CD14-positive monocyte (primary cell): ENCODE results near the gene OPA1. TPM values are rescaled to one million over a fixed set of nuclear protein-coding genes. Genes with fewer than 3 reads are reported as not detected.

ENCODE experiments used
- DNase-seq, 3 donors: peaks; one replicate each; pipeline ENCODE4 v3.0.0-alpha.2; 2011 to 2022
- H2AFZ ChIP-seq: 2 replicates; pipeline ENCODE4 v1.6.0; 2012; ENCODE audit warnings: mild to moderate bottlenecking, low read depth, low read length, inconsistent platforms; ENCODE audit not compliant: insufficient read depth, poor library complexity, severe bottlenecking
- H3K27ac ChIP-seq, 2 donors: 1 replicate in 1 of 2; 2 replicates in 1 of 2; pipeline ENCODE4 v1.5.1; 2012 to 2013; ENCODE audit warnings: low read length in 2 of 2, control low read depth in 1 of 2, inconsistent platforms in 1 of 2, low read depth in 1 of 2, mild to moderate bottlenecking in 1 of 2
- H3K27me3 ChIP-seq, 2 donors: one replicate each; pipeline versions ENCODE4 v1.6.0 to v1.6.1; 2011 to 2013; ENCODE audit warnings: low read length in 2 of 2; ENCODE audit not compliant: control insufficient read depth in 2 of 2, insufficient read depth in 2 of 2
- H3K36me3 ChIP-seq, 2 donors: replicated peaks in 1 of 2; 1 replicate in 1 of 2; 2 replicates in 1 of 2; pipeline versions ENCODE4 v1.5.1 to v1.6.1; 2012 to 2013; ENCODE audit warnings: low read length in 2 of 2, control low read depth in 1 of 2, inconsistent platforms in 1 of 2, mild to moderate bottlenecking in 1 of 2; ENCODE audit not compliant: insufficient read depth in 2 of 2, control insufficient read depth in 1 of 2
- H3K4me1 ChIP-seq, 2 donors: 1 replicate in 1 of 2; 2 replicates in 1 of 2; pipeline versions ENCODE4 v1.5.1 to v1.6.1; 2012 to 2013; ENCODE audit warnings: low read length in 2 of 2, control low read depth in 1 of 2, inconsistent platforms in 1 of 2, mild to moderate bottlenecking in 1 of 2, moderate library complexity in 1 of 2; ENCODE audit not compliant: insufficient read depth in 2 of 2, control insufficient read depth in 1 of 2
- H3K4me2 ChIP-seq: replicated peaks from 2 replicates; pipeline ENCODE3; 2012; ENCODE audit warnings: low read length, moderate library complexity, mild to moderate bottlenecking; ENCODE audit not compliant: poor library complexity, severe bottlenecking; ENCODE audit errors: extremely low read depth
- H3K4me3 ChIP-seq, 3 experiments: fragments of 200-600 bp in 1 of 3; sonication (generic) in 1 of 3; replicated peaks in 1 of 3; 1 replicate in 2 of 3; 2 replicates in 1 of 3; pipeline ENCODE4 v1.5.1; 2011 to 2013; ENCODE audit warnings: low read length in 3 of 3, mild to moderate bottlenecking in 3 of 3, control low read depth in 2 of 3, low read depth in 2 of 3, inconsistent platforms in 1 of 3, moderate library complexity in 1 of 3
- H3K79me2 ChIP-seq: 2 replicates; pipeline ENCODE4 v1.6.0; 2012; ENCODE audit warnings: mild to moderate bottlenecking, control low read depth, inconsistent platforms, low read length, moderate library complexity; ENCODE audit not compliant: insufficient read depth
- H3K9ac ChIP-seq: 2 replicates; pipeline ENCODE4 v1.6.0; 2017; ENCODE audit warnings: low read length, mild to moderate bottlenecking; ENCODE audit not compliant: insufficient read depth, poor library complexity, severe bottlenecking
- H3K9me3 ChIP-seq, 2 donors: replicated peaks in 1 of 2; 1 replicate in 1 of 2; 2 replicates in 1 of 2; pipeline versions ENCODE4 v1.5.1 to v1.6.1; 2012 to 2013; ENCODE audit warnings: low read length in 2 of 2, control low read depth in 1 of 2; ENCODE audit not compliant: control insufficient read depth in 1 of 2, insufficient read depth in 1 of 2
- H4K20me1 ChIP-seq: 2 replicates; pipeline ENCODE4 v1.6.0; 2012; ENCODE audit warnings: mild to moderate bottlenecking, low read length, control low read depth, moderate library complexity; ENCODE audit not compliant: insufficient read depth
- H3K27ac Mint-ChIP-seq, 7 donors: one replicate each; pipeline ENCODE4 v1.8.0; 2020; ENCODE audit warnings: mild to moderate bottlenecking in 7 of 7, mixed read lengths in 7 of 7, moderate library complexity in 6 of 7, inconsistent platforms in 2 of 7
- H3K27me3 Mint-ChIP-seq, 3 donors: one replicate each; pipeline ENCODE4 v1.8.0; 2021 to 2022; ENCODE audit warnings: low read depth in 3 of 3, mild to moderate bottlenecking in 3 of 3, mixed read lengths in 3 of 3, moderate library complexity in 3 of 3, inconsistent platforms in 1 of 3
- H3K36me3 Mint-ChIP-seq, 2 donors: one replicate each; pipeline ENCODE4 v1.8.0; 2020; ENCODE audit warnings: mixed read lengths in 2 of 2, inconsistent platforms in 1 of 2, mild to moderate bottlenecking in 1 of 2
- H3K4me1 Mint-ChIP-seq: one replicate; pipeline ENCODE4 v1.8.0; 2020; ENCODE audit warnings: mild to moderate bottlenecking, mixed read lengths
- H3K4me3 Mint-ChIP-seq, 2 donors: one replicate each; pipeline ENCODE4 v1.8.0; 2020; ENCODE audit warnings: mild to moderate bottlenecking in 2 of 2, mixed read lengths in 2 of 2, moderate library complexity in 1 of 2
- H3K9me3 Mint-ChIP-seq, 7 donors: one replicate each; pipeline ENCODE4 v1.8.0; 2020 to 2022; ENCODE audit warnings: mixed read lengths in 7 of 7, mild to moderate bottlenecking in 6 of 7, moderate library complexity in 6 of 7, inconsistent platforms in 2 of 7
- WGBS: methylation state at CpG from one replicate; pipeline ENCODE4 v1.1.5; 2013; ENCODE audit warnings: missing lambda C conversion rate; ENCODE audit not compliant: insufficient coverage; 5-methylcytosine and 5-hydroxymethylcytosine counted together
- intact Hi-C, 2 donors: fragments of 100-400 bp; cut with micrococcal nuclease; formaldehyde crosslinking; loops; one replicate each; pipeline versions ENCODE4 v1.15.0 to v1.15.1; 2023
- polyA plus RNA-seq, 3 donors: library from polyadenylated mRNA; depleted of rRNA in 1 of 3; unstranded in 2 of 3; stranded (reverse) in 1 of 3; fragments of 300-500 nt in 2 of 3; fragments of >200 nt in 1 of 3; fragmentation: Illumina TruSeq in 2 of 3; gene quantifications; 1 replicate in 2 of 3; 2 replicates in 1 of 3; pipeline ENCODE4 v1.2.3, GENCODE V29; 2012 to 2021
- TF ChIP-seq, protein P1 (sequence below): fragments of 200-600 bp; IDR thresholded peaks from one replicate; pipeline ENCODE4 v1.8.0; 2022; ENCODE audit warnings: antibody characterized with exemption, mild to moderate bottlenecking

The OPA1 gene
- polyA plus RNA-seq, 3 donors, result 15.4 to 26.5 (median 18.1) TPM

DNA sequence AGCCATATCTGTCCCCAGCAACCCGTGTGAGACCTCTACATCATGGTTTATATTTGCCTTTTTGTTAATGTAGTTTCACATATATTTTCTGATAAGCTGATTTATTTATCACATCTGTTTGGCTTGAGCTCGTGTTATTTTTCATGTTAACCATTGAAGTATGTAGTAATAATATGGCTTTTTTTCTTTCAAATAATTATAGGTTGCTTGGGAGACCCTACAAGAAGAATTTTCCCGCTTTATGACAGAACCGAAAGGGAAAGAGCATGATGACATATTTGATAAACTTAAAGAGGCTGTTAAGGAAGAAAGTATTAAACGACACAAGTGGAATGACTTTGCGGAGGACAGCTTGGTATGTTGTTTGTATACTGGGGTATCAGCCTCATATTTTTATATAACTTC lies 63.9 kb downstream of the OPA1 start:
- Mint-ChIP-seq H3K9me3 (no peaks in the 10 kb centered on the region), H3K27ac (no peak overlapping the region), H3K27me3 (no peaks in the 10 kb centered on the region), H3K4me3 (no peak overlapping the region), H3K4me1 (no peaks in the 10 kb centered on the region), H3K36me3 (peaks cover 82 to 93% of the 10 kb centered on the region in 2 donors)
- DNase-seq, result no peak
- no peaks in the 10 kb centered on the region for H3K4me1 ChIP-seq
- no peaks in the 10 kb centered on the region for H3K27me3 ChIP-seq
- H3K4me3 ChIP-seq, result no peak overlapping the region
- TF ChIP-seq, protein P1, sequence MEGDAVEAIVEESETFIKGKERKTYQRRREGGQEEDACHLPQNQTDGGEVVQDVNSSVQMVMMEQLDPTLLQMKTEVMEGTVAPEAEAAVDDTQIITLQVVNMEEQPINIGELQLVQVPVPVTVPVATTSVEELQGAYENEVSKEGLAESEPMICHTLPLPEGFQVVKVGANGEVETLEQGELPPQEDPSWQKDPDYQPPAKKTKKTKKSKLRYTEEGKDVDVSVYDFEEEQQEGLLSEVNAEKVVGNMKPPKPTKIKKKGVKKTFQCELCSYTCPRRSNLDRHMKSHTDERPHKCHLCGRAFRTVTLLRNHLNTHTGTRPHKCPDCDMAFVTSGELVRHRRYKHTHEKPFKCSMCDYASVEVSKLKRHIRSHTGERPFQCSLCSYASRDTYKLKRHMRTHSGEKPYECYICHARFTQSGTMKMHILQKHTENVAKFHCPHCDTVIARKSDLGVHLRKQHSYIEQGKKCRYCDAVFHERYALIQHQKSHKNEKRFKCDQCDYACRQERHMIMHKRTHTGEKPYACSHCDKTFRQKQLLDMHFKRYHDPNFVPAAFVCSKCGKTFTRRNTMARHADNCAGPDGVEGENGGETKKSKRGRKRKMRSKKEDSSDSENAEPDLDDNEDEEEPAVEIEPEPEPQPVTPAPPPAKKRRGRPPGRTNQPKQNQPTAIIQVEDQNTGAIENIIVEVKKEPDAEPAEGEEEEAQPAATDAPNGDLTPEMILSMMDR, result no peak
- WGBS, result no CpG with 5 or more reads among the region's 6 CpGs
- no peak overlapping the region for H3K4me2 ChIP-seq
- no peak overlapping the region for H2AFZ ChIP-seq
- H3K36me3 ChIP-seq, result peaks cover 82 to 100% of the 10 kb centered on the region in 2 donors
- intact Hi-C loops, result no loop called here
- no peaks in the 10 kb centered on the region for H3K9me3 ChIP-seq
- H3K79me2 ChIP-seq, result no peaks in the 10 kb centered on the region
- no peak overlapping the region for H3K27ac ChIP-seq
- H3K9ac ChIP-seq, result no peak overlapping the region
- no peaks in the 10 kb centered on the region for H4K20me1 ChIP-seq

DNA sequence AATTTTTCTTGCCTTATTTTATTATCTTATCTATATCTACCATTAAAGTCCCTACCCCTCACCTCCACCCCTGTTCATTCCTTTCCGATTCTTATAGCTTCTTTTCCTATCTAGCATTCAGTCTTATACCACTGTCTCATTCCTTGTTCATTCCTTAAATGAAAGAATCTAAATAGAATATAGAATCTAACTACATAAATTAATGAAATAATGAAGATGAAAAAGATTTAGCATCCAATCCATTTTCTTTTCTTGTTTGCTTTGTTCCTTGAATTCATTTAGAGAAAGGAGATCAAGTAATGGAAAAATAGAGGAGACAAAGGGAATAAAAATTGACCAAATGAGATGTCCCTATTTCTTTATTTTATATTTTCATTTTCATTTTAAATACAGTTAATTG lies 67.2 kb downstream of the OPA1 start:
- peaks cover 81 to 93% of the 10 kb centered on the region in 2 donors for H3K36me3 Mint-ChIP-seq
- intact Hi-C loops, result loop anchor here in 1 of 2 donors (10.0 kb wide), 1 partner anchor 655 kb away; no protein-coding TSS in a partner anchor

More for the DNA sequence above, 67.2 kb downstream of the OPA1 start:
- H3K27ac ChIP-seq, result no peak overlapping the region
- peaks cover 74 to 98% of the 10 kb centered on the region in 2 donors for H3K36me3 ChIP-seq
- no peaks in the 10 kb centered on the region for H4K20me1 ChIP-seq
- no peaks in the 10 kb centered on the region for H3K79me2 ChIP-seq
- TF ChIP-seq, protein P1, result no peak
- no peaks in the 10 kb centered on the region for H3K9me3 ChIP-seq
- H3K4me1 Mint-ChIP-seq, result no peaks in the 10 kb centered on the region
- no peak overlapping the region for H3K9ac ChIP-seq
- WGBS, result no CpG with 5 or more reads among the region's 1 CpG
- no peaks in the 10 kb centered on the region for H3K9me3 Mint-ChIP-seq
- no peak overlapping the region for H3K4me3 ChIP-seq
- no peaks in the 10 kb centered on the region for H3K27me3 ChIP-seq
- H3K4me1 ChIP-seq, result no peaks in the 10 kb centered on the region
- H3K27me3 Mint-ChIP-seq, result no peaks in the 10 kb centered on the region
- H3K4me2 ChIP-seq, result no peak overlapping the region
- H3K27ac Mint-ChIP-seq, result no peak overlapping the region
- H3K4me3 Mint-ChIP-seq, result no peak overlapping the region
- no peak for DNase-seq
- no peak overlapping the region for H2AFZ ChIP-seq
